Measurements from ENCODE around the gene PPP2R5C.
"Not testable (repeated sequence)": the region's sequence is repeated elsewhere in the genome, so short reads cannot be mapped to it uniquely, and the experiment has no call there.

Gene PPP2R5C

GRCh38 chr14:101727611-101728366 lies 33.7 kb upstream of the PPP2R5C start:
- no peak for DNase-seq

- DNase-seq, result no peak
These were observed 33.2 kb upstream of the PPP2R5C start for GRCh38 chr14:101728367-101728742.

- no peak for DNase-seq
These were observed 32.1 kb upstream of the PPP2R5C start for GRCh38 chr14:101729382-101729781.

- DNase-seq, result not testable (repeated sequence)
These were observed 31.4 kb upstream of the PPP2R5C start for GRCh38 chr14:101730157-101730556.

GRCh38 chr14:101730626-101731186 lies 30.8 kb upstream of the PPP2R5C start:
- no peak for DNase-seq

- DNase-seq, result peak; percentile 57
These were observed 30.1 kb upstream of the PPP2R5C start for GRCh38 chr14:101731187-101732080.

GRCh38 chr14:101732118-101732517 lies 29.4 kb upstream of the PPP2R5C start:
- no peak for DNase-seq

- DNase-seq, result no peak
These were observed 28.3 kb upstream of the PPP2R5C start for GRCh38 chr14:101733211-101733610.

GRCh38 chr14:101734246-101734847 lies 27.2 kb upstream of the PPP2R5C start:
- no peak for DNase-seq

GRCh38 chr14:101735453-101735852 lies 26.1 kb upstream of the PPP2R5C start:
- DNase-seq, result no peak

GRCh38 chr14:101736071-101736470 lies 25.4 kb upstream of the PPP2R5C start:
- no peak for DNase-seq

- DNase-seq, result no peak
These were observed 24.9 kb upstream of the PPP2R5C start for GRCh38 chr14:101736585-101736984.

- no peak for DNase-seq
These were observed 23.8 kb upstream of the PPP2R5C start for GRCh38 chr14:101737414-101738339.

- DNase-seq, result no peak
These were observed 22.7 kb upstream of the PPP2R5C start for GRCh38 chr14:101738703-101739320.

- no peak for DNase-seq
These were observed 21.9 kb upstream of the PPP2R5C start for GRCh38 chr14:101739446-101740141.

GRCh38 chr14:101740981-101741380 lies 20.5 kb upstream of the PPP2R5C start:
- no peak for DNase-seq

GRCh38 chr14:101743701-101744100 lies 17.8 kb upstream of the PPP2R5C start:
- DNase-seq, result no peak

- not testable (repeated sequence) for DNase-seq
These were observed 17.1 kb upstream of the PPP2R5C start for GRCh38 chr14:101744382-101744781.

GRCh38 chr14:101749756-101750155 lies 11.8 kb upstream of the PPP2R5C start:
- not testable (repeated sequence) for DNase-seq

- no peak for DNase-seq
These were observed 6.6 kb upstream of the PPP2R5C start for GRCh38 chr14:101754893-101755292.
